HepG2 (cell line): ENCODE results near the gene TOX4. TPM values are rescaled to one million over a fixed set of nuclear protein-coding genes. Genes with fewer than 3 reads are reported as not detected.

ENCODE experiments used
- AGO2 ChIP-seq: fragments of 200-400 bp; formaldehyde crosslinking; optimal IDR thresholded peaks from 2 replicates; pipeline ENCODE3; 2017; ENCODE audit warnings: mild to moderate bottlenecking, low read depth, low read length, moderate library complexity
- CBX5 ChIP-seq: sonication (generic); formaldehyde crosslinking; IDR thresholded peaks from 2 replicates; pipeline ENCODE4 v1.4.0; 2020; ENCODE audit warnings: missing genetic modification reagents, borderline replicate concordance
- ELF3 ChIP-seq: IDR thresholded peaks from 2 replicates; pipeline ENCODE4 v1.6.1; 2016; ENCODE audit warnings: missing genetic modification reagents, missing compliant biosample characterization
- GPN1 ChIP-seq: sonication (generic); formaldehyde crosslinking; IDR thresholded peaks from 2 replicates; pipeline ENCODE4 v1.5.1; 2020; ENCODE audit warnings: missing genetic modification reagents, borderline replicate concordance
- IRF2 ChIP-seq: IDR thresholded peaks from 2 replicates; pipeline ENCODE4 v1.6.1; 2018; ENCODE audit warnings: missing genetic modification reagents, missing compliant biosample characterization
- MED1 ChIP-seq: sonication (generic); formaldehyde crosslinking; IDR thresholded peaks from 2 replicates; pipeline ENCODE4 v1.4.0; 2020; ENCODE audit warnings: missing genetic modification reagents
- MED13 ChIP-seq: sonication (generic); formaldehyde crosslinking; IDR thresholded peaks from 2 replicates; pipeline ENCODE4 v1.5.0; 2020; ENCODE audit warnings: missing genetic modification reagents
- SOX6 ChIP-seq, 2 experiments: fragments of 450-650 bp in 1 of 2; sonication (generic) in 1 of 2; formaldehyde crosslinking in 1 of 2; IDR thresholded peaks; 2 replicates each; pipeline versions ENCODE4 v1.4.0 to v1.6.1; 2017 to 2020; ENCODE audit warnings: antibody characterized with exemption in 1 of 2, mild to moderate bottlenecking in 1 of 2, missing genetic modification reagents in 1 of 2
- TBX3 ChIP-seq: fragments of 450-650 bp; IDR thresholded peaks from 2 replicates; pipeline ENCODE4 v1.6.1; 2017; ENCODE audit warnings: antibody characterized with exemption, mild to moderate bottlenecking, inconsistent platforms, borderline replicate concordance
- ZFP36 ChIP-seq: fragments of 150-350 bp; IDR thresholded peaks from 2 replicates; pipeline ENCODE4 v1.6.1; 2018; ENCODE audit warnings: borderline replicate concordance, low read length, low read depth; ENCODE audit not compliant: partially characterized antibody
- ZFP36L1 ChIP-seq: sonication (generic); formaldehyde crosslinking; IDR thresholded peaks from 2 replicates; pipeline ENCODE4 v1.8.0; 2022; ENCODE audit warnings: mild to moderate bottlenecking, missing genetic modification reagents, moderate library complexity
- ZNF205 ChIP-seq: IDR thresholded peaks from 2 replicates; pipeline ENCODE4 v1.6.1; 2018; ENCODE audit warnings: missing biosample characterization, missing genetic modification reagents
- ZNF329 ChIP-seq: sonication (generic); formaldehyde crosslinking; IDR thresholded peaks from 2 replicates; pipeline ENCODE4 v1.9.0; 2021; ENCODE audit warnings: low read depth, mild to moderate bottlenecking, missing genetic modification reagents
- ZNF354B ChIP-seq: sonication (generic); formaldehyde crosslinking; IDR thresholded peaks from 2 replicates; pipeline ENCODE4 v1.8.0; 2022; ENCODE audit warnings: mild to moderate bottlenecking, missing genetic modification reagents
- ZNF556 ChIP-seq: sonication (generic); formaldehyde crosslinking; IDR thresholded peaks from 2 replicates; pipeline ENCODE4 v1.4.0; 2020; ENCODE audit warnings: mild to moderate bottlenecking, missing genetic modification reagents, borderline replicate concordance
- ZNF816 ChIP-seq: sonication (generic); formaldehyde crosslinking; IDR thresholded peaks from 2 replicates; pipeline ENCODE4 v1.8.0; 2022; ENCODE audit warnings: missing genetic modification reagents, mild to moderate bottlenecking, borderline replicate concordance
- polyA plus RNA-seq, 8 experiments: library from polyadenylated mRNA; depleted of rRNA in 3 of 8; stranded (reverse) in 7 of 8; unstranded in 1 of 8; fragments of >200 nt; fragmentation: Illumina TruSeq in 4 of 8; extraction: Trizol in 4 of 8; gene quantifications; 2 replicates each; pipeline versions ENCODE4 v1.2.1 to v1.2.3, GENCODE V29; 2011 to 2016; ENCODE audit warnings: low read depth in 4 of 8, missing spikeins in 1 of 8, mixed read lengths in 1 of 8; ENCODE audit not compliant: insufficient read depth in 1 of 8
- total RNA-seq, 5 experiments: library from RNA; depleted of rRNA; stranded (reverse); fragments of >200 nt; fragmentation: Illumina TruSeq; extraction: Trizol; gene quantifications; 2 replicates each; pipeline ENCODE4 v1.2.3, GENCODE V29; 2016; ENCODE audit warnings: low read depth in 1 of 5
- TF ChIP-seq, protein P1 (sequence below): sonication (generic); formaldehyde crosslinking; IDR thresholded peaks from 2 replicates; pipeline ENCODE4 v1.9.0; 2021; ENCODE audit warnings: missing genetic modification reagents, borderline replicate concordance
- TF ChIP-seq, protein P2 (sequence below): sonication (generic); formaldehyde crosslinking; IDR thresholded peaks from 2 replicates; pipeline ENCODE4 v1.4.0; 2020; ENCODE audit warnings: missing genetic modification reagents
- TF ChIP-seq, protein P3 (sequence below): sonication (generic); formaldehyde crosslinking; IDR thresholded peaks from 2 replicates; pipeline ENCODE4 v1.8.1; 2022; ENCODE audit warnings: mild to moderate bottlenecking, missing genetic modification reagents
- TF ChIP-seq, protein P4 (sequence below): sonication (generic); formaldehyde crosslinking; IDR thresholded peaks from 2 replicates; pipeline ENCODE4 v1.5.0; 2020; ENCODE audit warnings: missing genetic modification reagents
- TF ChIP-seq, protein P5 (sequence below): sonication (generic); formaldehyde crosslinking; IDR thresholded peaks from 2 replicates; pipeline ENCODE4 v1.8.0; 2022; ENCODE audit warnings: low read depth, missing genetic modification reagents

Gene TOX4
- total and polyA plus RNA-seq, 2 of the 13 experiments (the other 11 are each of a cell fraction or from before 2014, with no cell fraction given): 71.8 to 163 TPM

DNA sequence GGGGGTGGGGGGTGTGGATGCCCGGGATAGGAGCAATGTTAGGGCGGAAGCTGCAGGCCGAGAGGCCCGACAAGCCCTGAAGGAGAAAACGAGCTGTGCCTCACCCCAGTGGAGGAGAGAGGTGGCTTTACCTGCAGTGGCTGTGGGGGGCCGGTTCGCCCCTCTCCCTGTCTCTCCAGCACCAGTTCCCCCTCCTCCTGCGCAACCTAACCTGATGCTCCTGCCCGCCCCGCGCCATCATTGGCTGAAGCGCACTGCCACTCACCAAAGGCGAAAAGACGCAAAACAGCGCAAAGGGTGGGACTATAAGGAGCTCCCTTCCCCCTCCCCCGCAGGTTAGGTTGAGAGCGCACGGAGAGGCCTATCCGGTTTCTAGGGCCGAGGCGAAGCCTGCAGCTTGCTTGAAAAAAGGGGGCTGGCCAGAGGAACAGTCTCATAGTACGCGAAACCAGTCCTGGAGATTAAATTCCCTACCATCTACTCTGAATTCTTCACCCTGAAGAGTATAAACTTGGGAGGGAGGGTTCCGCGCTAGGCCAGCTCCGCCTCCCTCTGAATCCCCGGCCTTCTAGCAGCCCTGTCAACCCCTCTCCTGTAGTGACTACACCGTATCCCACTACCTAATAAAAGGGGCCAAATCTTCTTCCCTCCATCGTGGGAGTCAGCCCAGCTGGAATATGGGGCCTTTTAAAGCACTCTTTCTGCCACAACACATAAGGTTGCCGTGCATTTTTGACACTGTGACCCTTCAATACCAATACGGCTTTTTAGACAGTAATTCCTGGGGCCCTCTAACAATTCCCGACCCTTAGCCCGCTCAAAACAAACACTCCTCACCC, 39.7 kb upstream of the TOX4 start (continued):
- TF ChIP-seq ZFP36: no peak
- no peak for TF ChIP-seq ZNF354B (CRISPR knock-in tag)
- TF ChIP-seq MED13 (CRISPR knock-in tag): 0 out of 2 replicates have a peak, but pooled peaks have one; percentile 72
- TF ChIP-seq, protein P1, sequence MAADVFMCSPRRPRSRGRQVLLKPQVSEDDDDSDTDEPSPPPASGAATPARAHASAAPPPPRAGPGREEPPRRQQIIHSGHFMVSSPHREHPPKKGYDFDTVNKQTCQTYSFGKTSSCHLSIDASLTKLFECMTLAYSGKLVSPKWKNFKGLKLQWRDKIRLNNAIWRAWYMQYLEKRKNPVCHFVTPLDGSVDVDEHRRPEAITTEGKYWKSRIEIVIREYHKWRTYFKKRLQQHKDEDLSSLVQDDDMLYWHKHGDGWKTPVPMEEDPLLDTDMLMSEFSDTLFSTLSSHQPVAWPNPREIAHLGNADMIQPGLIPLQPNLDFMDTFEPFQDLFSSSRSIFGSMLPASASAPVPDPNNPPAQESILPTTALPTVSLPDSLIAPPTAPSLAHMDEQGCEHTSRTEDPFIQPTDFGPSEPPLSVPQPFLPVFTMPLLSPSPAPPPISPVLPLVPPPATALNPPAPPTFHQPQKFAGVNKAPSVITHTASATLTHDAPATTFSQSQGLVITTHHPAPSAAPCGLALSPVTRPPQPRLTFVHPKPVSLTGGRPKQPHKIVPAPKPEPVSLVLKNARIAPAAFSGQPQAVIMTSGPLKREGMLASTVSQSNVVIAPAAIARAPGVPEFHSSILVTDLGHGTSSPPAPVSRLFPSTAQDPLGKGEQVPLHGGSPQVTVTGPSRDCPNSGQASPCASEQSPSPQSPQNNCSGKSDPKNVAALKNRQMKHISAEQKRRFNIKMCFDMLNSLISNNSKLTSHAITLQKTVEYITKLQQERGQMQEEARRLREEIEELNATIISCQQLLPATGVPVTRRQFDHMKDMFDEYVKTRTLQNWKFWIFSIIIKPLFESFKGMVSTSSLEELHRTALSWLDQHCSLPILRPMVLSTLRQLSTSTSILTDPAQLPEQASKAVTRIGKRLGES (CRISPR knock-in tag): peak; percentile 39; the same call in 1 of the 2 replicates
- peak; percentile 74 for TF ChIP-seq ZNF329 (CRISPR knock-in tag)
- peak; percentile 76; the same call in 1 of the 2 replicates for TF ChIP-seq ZNF556 (CRISPR knock-in tag)
- TF ChIP-seq ELF3: peak; percentile 91
- TF ChIP-seq IRF2: peak; percentile 95
- TF ChIP-seq AGO2: peak; percentile 98
- TF ChIP-seq GPN1 (CRISPR knock-in tag): no peak
- TF ChIP-seq TBX3: 0 out of 2 replicates have a peak, but pooled peaks have one; percentile 41
- peak; percentile 96 for TF ChIP-seq ZNF205 (CRISPR knock-in tag)
- TF ChIP-seq, protein P2, sequence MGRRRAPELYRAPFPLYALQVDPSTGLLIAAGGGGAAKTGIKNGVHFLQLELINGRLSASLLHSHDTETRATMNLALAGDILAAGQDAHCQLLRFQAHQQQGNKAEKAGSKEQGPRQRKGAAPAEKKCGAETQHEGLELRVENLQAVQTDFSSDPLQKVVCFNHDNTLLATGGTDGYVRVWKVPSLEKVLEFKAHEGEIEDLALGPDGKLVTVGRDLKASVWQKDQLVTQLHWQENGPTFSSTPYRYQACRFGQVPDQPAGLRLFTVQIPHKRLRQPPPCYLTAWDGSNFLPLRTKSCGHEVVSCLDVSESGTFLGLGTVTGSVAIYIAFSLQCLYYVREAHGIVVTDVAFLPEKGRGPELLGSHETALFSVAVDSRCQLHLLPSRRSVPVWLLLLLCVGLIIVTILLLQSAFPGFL (CRISPR knock-in tag): no peak
- no peak for TF ChIP-seq SOX6 (IDR thresholded peaks at IDR 0.05)
- peak; percentile 8 for TF ChIP-seq SOX6 (CRISPR knock-in tag; IDR thresholded peaks at IDR 0.05)
- TF ChIP-seq, protein P3, sequence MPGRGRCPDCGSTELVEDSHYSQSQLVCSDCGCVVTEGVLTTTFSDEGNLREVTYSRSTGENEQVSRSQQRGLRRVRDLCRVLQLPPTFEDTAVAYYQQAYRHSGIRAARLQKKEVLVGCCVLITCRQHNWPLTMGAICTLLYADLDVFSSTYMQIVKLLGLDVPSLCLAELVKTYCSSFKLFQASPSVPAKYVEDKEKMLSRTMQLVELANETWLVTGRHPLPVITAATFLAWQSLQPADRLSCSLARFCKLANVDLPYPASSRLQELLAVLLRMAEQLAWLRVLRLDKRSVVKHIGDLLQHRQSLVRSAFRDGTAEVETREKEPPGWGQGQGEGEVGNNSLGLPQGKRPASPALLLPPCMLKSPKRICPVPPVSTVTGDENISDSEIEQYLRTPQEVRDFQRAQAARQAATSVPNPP: no peak
- peak; percentile 87; the same call in 1 of the 2 replicates for TF ChIP-seq CBX5 (CRISPR knock-in tag)
- no peak for TF ChIP-seq ZNF816
- TF ChIP-seq, protein P4, sequence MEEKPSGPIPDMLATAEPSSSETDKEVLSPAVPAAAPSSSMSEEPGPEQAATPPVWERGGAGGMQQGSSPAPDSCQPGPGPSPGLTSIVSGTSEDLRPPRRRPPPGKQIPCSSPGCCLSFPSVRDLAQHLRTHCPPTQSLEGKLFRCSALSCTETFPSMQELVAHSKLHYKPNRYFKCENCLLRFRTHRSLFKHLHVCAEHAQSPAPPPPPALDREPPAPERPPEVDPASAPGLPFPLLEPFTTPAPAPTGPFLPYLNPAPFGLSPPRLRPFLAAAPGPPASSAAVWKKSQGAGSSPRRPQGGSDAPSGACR (CRISPR knock-in tag): peak; percentile 96
- no peak; the same call in 1 of the 2 replicates for TF ChIP-seq MED1 (CRISPR knock-in tag)
- TF ChIP-seq, protein P5, sequence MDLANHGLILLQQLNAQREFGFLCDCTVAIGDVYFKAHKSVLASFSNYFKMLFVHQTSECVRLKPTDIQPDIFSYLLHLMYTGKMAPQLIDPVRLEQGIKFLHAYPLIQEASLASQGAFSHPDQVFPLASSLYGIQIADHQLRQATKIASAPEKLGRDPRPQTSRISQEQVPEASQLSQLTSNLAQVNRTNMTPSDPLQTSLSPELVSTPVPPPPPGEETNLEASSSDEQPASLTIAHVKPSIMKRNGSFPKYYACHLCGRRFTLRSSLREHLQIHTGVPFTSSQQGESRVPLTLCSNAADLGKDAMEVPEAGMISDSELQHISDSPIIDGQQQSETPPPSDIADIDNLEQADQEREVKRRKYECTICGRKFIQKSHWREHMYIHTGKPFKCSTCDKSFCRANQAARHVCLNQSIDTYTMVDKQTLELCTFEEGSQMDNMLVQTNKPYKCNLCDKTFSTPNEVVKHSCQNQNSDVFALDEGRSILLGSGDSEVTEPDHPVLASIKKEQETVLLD (CRISPR knock-in tag): no peak
- TF ChIP-seq ZFP36L1 (CRISPR knock-in tag): peak; percentile 53; the same call in 1 of the 2 replicates
